ENCODE results near the gene C14orf39.

C14orf39 gene

DNA sequence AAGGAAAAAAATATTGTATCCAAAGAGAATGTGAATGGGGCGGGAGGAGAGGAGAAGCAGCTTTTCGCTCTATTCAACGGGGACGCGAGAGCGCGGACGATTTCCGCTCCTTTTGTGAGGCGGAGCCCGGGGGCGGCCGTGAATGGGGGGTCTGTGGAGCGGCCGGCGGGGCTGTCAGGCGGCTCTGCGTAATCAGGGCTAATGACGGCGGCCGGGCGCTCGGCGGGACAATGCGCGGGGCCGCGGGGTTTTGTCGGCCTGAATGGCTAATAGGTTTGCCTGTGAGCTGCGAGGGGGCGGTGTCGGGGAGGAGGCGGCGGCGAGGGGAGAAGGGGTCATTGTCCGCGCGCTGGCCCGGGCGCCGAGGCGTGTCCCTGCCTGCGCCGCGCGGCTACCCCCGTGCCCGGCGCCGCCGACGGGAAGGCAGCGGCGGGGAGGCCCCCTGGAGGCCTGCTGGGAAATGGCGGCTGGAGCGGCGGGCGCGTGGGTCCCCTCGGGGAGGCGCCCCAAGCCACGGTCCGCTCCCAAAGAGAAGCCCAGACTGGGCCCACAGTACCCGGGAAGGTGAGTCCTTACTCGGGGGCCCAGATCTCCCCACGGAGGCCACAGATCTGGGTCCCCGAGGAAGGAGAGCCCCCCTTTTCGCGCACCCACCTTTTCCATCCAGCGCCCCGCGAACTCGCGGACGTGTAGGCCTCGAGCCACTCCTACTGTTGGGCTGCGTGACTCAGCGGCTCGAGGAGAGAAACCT is 29.1 kb upstream of the C14orf39 start (continued):
- TF ChIP-seq, protein P1, sequence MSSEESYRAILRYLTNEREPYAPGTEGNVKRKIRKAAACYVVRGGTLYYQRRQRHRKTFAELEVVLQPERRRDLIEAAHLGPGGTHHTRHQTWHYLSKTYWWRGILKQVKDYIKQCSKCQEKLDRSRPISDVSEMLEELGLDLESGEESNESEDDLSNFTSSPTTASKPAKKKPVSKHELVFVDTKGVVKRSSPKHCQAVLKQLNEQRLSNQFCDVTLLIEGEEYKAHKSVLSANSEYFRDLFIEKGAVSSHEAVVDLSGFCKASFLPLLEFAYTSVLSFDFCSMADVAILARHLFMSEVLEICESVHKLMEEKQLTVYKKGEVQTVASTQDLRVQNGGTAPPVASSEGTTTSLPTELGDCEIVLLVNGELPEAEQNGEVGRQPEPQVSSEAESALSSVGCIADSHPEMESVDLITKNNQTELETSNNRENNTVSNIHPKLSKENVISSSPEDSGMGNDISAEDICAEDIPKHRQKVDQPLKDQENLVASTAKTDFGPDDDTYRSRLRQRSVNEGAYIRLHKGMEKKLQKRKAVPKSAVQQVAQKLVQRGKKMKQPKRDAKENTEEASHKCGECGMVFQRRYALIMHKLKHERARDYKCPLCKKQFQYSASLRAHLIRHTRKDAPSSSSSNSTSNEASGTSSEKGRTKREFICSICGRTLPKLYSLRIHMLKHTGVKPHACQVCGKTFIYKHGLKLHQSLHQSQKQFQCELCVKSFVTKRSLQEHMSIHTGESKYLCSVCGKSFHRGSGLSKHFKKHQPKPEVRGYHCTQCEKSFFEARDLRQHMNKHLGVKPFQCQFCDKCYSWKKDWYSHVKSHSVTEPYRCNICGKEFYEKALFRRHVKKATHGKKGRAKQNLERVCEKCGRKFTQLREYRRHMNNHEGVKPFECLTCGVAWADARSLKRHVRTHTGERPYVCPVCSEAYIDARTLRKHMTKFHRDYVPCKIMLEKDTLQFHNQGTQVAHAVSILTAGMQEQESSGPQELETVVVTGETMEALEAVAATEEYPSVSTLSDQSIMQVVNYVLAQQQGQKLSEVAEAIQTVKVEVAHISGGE (tag by site-specific recombination; conservative IDR thresholded peaks at IDR 0.05; ENCODE audit: low read depth): peak; percentile 30
- TF ChIP-seq SP7 (tag by site-specific recombination; IDR thresholded peaks at IDR 0.05): peak; percentile 40; the same call in 1 of the 2 replicates
- TF ChIP-seq KLF16 (tag by site-specific recombination; IDR thresholded peaks at IDR 0.05): no peak
- TF ChIP-seq ZBTB26 (tag by site-specific recombination; optimal IDR thresholded peaks at IDR 0.05): peak; percentile 80
- TF ChIP-seq ZNF561 (tag by site-specific recombination; IDR thresholded peaks at IDR 0.05; ENCODE audit: borderline replicate concordance): peak; percentile 34; the same call in 1 of the 2 replicates
- no peak for TF ChIP-seq ZNF837 (tag by site-specific recombination; IDR thresholded peaks at IDR 0.05)
- peak; percentile 58 for TF ChIP-seq ZFHX2 (tag by site-specific recombination; conservative IDR thresholded peaks at IDR 0.05)
- TF ChIP-seq ZNF692 (tag by site-specific recombination; IDR thresholded peaks at IDR 0.05): no peak
- no peak for TF ChIP-seq ZNF701 (tag by site-specific recombination; IDR thresholded peaks at IDR 0.05)
- TF ChIP-seq ZNF132 (tag by site-specific recombination; IDR thresholded peaks at IDR 0.05; ENCODE audit: borderline replicate concordance): no peak
- TF ChIP-seq ZNF398 (tag by site-specific recombination; IDR thresholded peaks at IDR 0.05): peak; percentile 34; the same call in 1 of the 2 replicates
- TF ChIP-seq ZNF473 (tag by site-specific recombination; IDR thresholded peaks at IDR 0.05): no peak
- TF ChIP-seq ZNF366 (tag by site-specific recombination; conservative IDR thresholded peaks at IDR 0.05): 0 out of 2 replicates have a peak, but pooled peaks have one; percentile 0
- no peak for TF ChIP-seq ZNF501 (tag by site-specific recombination; IDR thresholded peaks at IDR 0.05)
- no peak for TF ChIP-seq ZNF133 (tag by site-specific recombination; IDR thresholded peaks at IDR 0.05)
- TF ChIP-seq ZNF645 (tag by site-specific recombination; IDR thresholded peaks at IDR 0.05): no peak
- TF ChIP-seq ZNF223 (tag by site-specific recombination; IDR thresholded peaks at IDR 0.05): no peak
- TF ChIP-seq, protein P2, sequence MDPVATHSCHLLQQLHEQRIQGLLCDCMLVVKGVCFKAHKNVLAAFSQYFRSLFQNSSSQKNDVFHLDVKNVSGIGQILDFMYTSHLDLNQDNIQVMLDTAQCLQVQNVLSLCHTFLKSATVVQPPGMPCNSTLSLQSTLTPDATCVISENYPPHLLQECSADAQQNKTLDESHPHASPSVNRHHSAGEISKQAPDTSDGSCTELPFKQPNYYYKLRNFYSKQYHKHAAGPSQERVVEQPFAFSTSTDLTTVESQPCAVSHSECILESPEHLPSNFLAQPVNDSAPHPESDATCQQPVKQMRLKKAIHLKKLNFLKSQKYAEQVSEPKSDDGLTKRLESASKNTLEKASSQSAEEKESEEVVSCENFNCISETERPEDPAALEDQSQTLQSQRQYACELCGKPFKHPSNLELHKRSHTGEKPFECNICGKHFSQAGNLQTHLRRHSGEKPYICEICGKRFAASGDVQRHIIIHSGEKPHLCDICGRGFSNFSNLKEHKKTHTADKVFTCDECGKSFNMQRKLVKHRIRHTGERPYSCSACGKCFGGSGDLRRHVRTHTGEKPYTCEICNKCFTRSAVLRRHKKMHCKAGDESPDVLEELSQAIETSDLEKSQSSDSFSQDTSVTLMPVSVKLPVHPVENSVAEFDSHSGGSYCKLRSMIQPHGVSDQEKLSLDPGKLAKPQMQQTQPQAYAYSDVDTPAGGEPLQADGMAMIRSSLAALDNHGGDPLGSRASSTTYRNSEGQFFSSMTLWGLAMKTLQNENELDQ (tag by site-specific recombination; IDR thresholded peaks at IDR 0.05; ENCODE audit: low read depth): no peak
- TF ChIP-seq ZBTB21 (tag by site-specific recombination; IDR thresholded peaks at IDR 0.05): peak; percentile 24; the same call in 1 of the 2 replicates
- no peak for TF ChIP-seq ZNF449 (tag by site-specific recombination; IDR thresholded peaks at IDR 0.05)
- TF ChIP-seq, protein P3, sequence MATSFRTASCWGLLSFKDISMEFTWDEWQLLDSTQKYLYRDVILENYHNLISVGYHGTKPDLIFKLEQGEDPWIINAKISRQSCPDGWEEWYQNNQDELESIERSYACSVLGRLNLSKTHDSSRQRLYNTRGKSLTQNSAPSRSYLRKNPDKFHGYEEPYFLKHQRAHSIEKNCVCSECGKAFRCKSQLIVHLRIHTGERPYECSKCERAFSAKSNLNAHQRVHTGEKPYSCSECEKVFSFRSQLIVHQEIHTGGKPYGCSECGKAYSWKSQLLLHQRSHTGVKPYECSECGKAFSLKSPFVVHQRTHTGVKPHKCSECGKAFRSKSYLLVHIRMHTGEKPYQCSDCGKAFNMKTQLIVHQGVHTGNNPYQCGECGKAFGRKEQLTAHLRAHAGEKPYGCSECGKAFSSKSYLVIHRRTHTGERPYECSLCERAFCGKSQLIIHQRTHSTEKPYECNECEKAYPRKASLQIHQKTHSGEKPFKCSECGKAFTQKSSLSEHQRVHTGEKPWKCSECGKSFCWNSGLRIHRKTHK (tag by site-specific recombination; IDR thresholded peaks at IDR 0.05): no peak
- TF ChIP-seq ZNF157 (tag by site-specific recombination; IDR thresholded peaks at IDR 0.05): no peak
- TF ChIP-seq KLF9 (tag by site-specific recombination; IDR thresholded peaks at IDR 0.05; ENCODE audit: low read depth): 0 out of 2 replicates have a peak, but pooled peaks have one; percentile 35
- TF ChIP-seq EGR2 (tag by site-specific recombination; IDR thresholded peaks at IDR 0.05; ENCODE audit: low read depth): peak; percentile 43; the same call in 1 of the 2 replicates
